ENCODE data around the gene PSG7.
"Not testable (repeated sequence)": the region's sequence is repeated elsewhere in the genome, so short reads cannot be mapped to it uniquely, and the experiment has no call there.

Gene PSG7

GRCh38 chr19:42898656-42899055 is 38.4 kb downstream of the PSG7 start:
- H3K27me3 ChIP-seq (ENCODE audit: low read depth); H3K4me3 ChIP-seq; in situ Hi-C loops (cut with MboI; ENCODE audit: low sequenced_read_pairs); DNase-seq (ENCODE audit: low spot score in 2 of 2); H3K4me1 ChIP-seq; H3K36me3 ChIP-seq (replicated peaks); H3K9me3 ChIP-seq: not testable (repeated sequence)

GRCh38 chr19:42897729-42898128 is 39.3 kb downstream of the PSG7 start:
- DNase-seq (ENCODE audit: low spot score in 2 of 2); H3K36me3 ChIP-seq (replicated peaks); in situ Hi-C loops (cut with MboI; ENCODE audit: low sequenced_read_pairs); H3K27me3 ChIP-seq (ENCODE audit: low read depth); H3K4me3 ChIP-seq; H3K9me3 ChIP-seq; H3K4me1 ChIP-seq: not testable (repeated sequence)

- H3K4me3 ChIP-seq; H3K4me1 ChIP-seq; H3K27me3 ChIP-seq (ENCODE audit: low read depth); DNase-seq (ENCODE audit: low spot score in 2 of 2); in situ Hi-C loops (cut with MboI; ENCODE audit: low sequenced_read_pairs); H3K36me3 ChIP-seq (replicated peaks); H3K9me3 ChIP-seq: not testable (repeated sequence)
Observed at GRCh38 chr19:42890446-42890845, 46.6 kb downstream of the PSG7 start.

GRCh38 chr19:42887876-42888445 is 49.0 kb downstream of the PSG7 start:
- in situ Hi-C loops (cut with MboI; ENCODE audit: low sequenced_read_pairs); H3K9me3 ChIP-seq; DNase-seq (ENCODE audit: low spot score in 2 of 2); H3K27me3 ChIP-seq (ENCODE audit: low read depth); H3K4me1 ChIP-seq; H3K4me3 ChIP-seq; H3K36me3 ChIP-seq (replicated peaks): not testable (repeated sequence)

GRCh38 chr19:42882730-42883129 is 54.3 kb downstream of the PSG7 start:
- H3K4me1 ChIP-seq; H3K9me3 ChIP-seq; DNase-seq (ENCODE audit: low spot score in 2 of 2); H3K36me3 ChIP-seq (replicated peaks); H3K27me3 ChIP-seq (ENCODE audit: low read depth); in situ Hi-C loops (cut with MboI; ENCODE audit: low sequenced_read_pairs); H3K4me3 ChIP-seq: not testable (repeated sequence)

- H3K27me3 ChIP-seq (ENCODE audit: low read depth); H3K4me1 ChIP-seq; in situ Hi-C loops (cut with MboI; ENCODE audit: low sequenced_read_pairs); H3K9me3 ChIP-seq; DNase-seq (ENCODE audit: low spot score in 2 of 2); H3K36me3 ChIP-seq (replicated peaks); H3K4me3 ChIP-seq: not testable (repeated sequence)
Observed at GRCh38 chr19:42882010-42882409, 55.0 kb downstream of the PSG7 start.

GRCh38 chr19:42881279-42881678 is 55.7 kb downstream of the PSG7 start:
- H3K9me3 ChIP-seq; in situ Hi-C loops (cut with MboI; ENCODE audit: low sequenced_read_pairs); H3K4me1 ChIP-seq; H3K4me3 ChIP-seq; H3K27me3 ChIP-seq (ENCODE audit: low read depth); H3K36me3 ChIP-seq (replicated peaks): not testable (repeated sequence)
- peak in 1 of 2 experiments; percentile 19 for DNase-seq (ENCODE audit: low spot score in 2 of 2)

- H3K4me1 ChIP-seq; H3K4me3 ChIP-seq; H3K27me3 ChIP-seq (ENCODE audit: low read depth); H3K9me3 ChIP-seq; H3K36me3 ChIP-seq (replicated peaks); DNase-seq (ENCODE audit: low spot score in 2 of 2); in situ Hi-C loops (cut with MboI; ENCODE audit: low sequenced_read_pairs): not testable (repeated sequence)
Observed at GRCh38 chr19:42880621-42881020, 56.4 kb downstream of the PSG7 start.

- Histone ChIP-seq H3K9me3 (no peaks in the 10 kb centered on the region), H3K27me3 (ENCODE audit: low read depth) (no peaks in the 10 kb centered on the region), H3K36me3 (replicated peaks) (no peaks in the 10 kb centered on the region), H3K4me3 (no peak within 1 kb of the TSS), H3K4me1 (no peaks in the 10 kb centered on the region)
- no peak for DNase-seq (ENCODE audit: low spot score in 2 of 2)
- in situ Hi-C loops (cut with MboI; ENCODE audit: low sequenced_read_pairs): no loop called here
Observed at GRCh38 chr19:42879613-42880012, 57.4 kb downstream of the PSG7 start, which contains the start of gene PSG1. Gene PSG1 (minus strand): TSS chr19:42879713. CDS start chr19:42879581, 132 bp downstream.

- H3K9me3 ChIP-seq; H3K36me3 ChIP-seq (replicated peaks); in situ Hi-C loops (cut with MboI; ENCODE audit: low sequenced_read_pairs); H3K4me1 ChIP-seq; DNase-seq (ENCODE audit: low spot score in 2 of 2); H3K4me3 ChIP-seq; H3K27me3 ChIP-seq (ENCODE audit: low read depth): not testable (repeated sequence)
Observed at GRCh38 chr19:42876596-42876995, 60.4 kb downstream of the PSG7 start.

- H3K4me3 ChIP-seq; H3K9me3 ChIP-seq; H3K27me3 ChIP-seq (ENCODE audit: low read depth); H3K4me1 ChIP-seq; DNase-seq (ENCODE audit: low spot score in 2 of 2); H3K36me3 ChIP-seq (replicated peaks); in situ Hi-C loops (cut with MboI; ENCODE audit: low sequenced_read_pairs): not testable (repeated sequence)
Observed at GRCh38 chr19:42875881-42876280, 61.1 kb downstream of the PSG7 start.

- H3K4me1 ChIP-seq; DNase-seq (ENCODE audit: low spot score in 2 of 2); H3K27me3 ChIP-seq (ENCODE audit: low read depth); H3K4me3 ChIP-seq; H3K9me3 ChIP-seq; in situ Hi-C loops (cut with MboI; ENCODE audit: low sequenced_read_pairs); H3K36me3 ChIP-seq (replicated peaks): not testable (repeated sequence)
Observed at GRCh38 chr19:42874901-42875813, 61.9 kb downstream of the PSG7 start.

- in situ Hi-C loops (cut with MboI; ENCODE audit: low sequenced_read_pairs); H3K9me3 ChIP-seq; DNase-seq (ENCODE audit: low spot score in 2 of 2); H3K4me3 ChIP-seq; H3K36me3 ChIP-seq (replicated peaks); H3K27me3 ChIP-seq (ENCODE audit: low read depth); H3K4me1 ChIP-seq: not testable (repeated sequence)
Observed at GRCh38 chr19:42874136-42874535, 62.9 kb downstream of the PSG7 start.
